ENCODE data around the gene LDLRAP1.

LDLRAP1 gene

GRCh38 chr1:25544243-25544764 is 898 bp downstream of the LDLRAP1 start:
- DNase-seq = no peak

GRCh38 chr1:25544819-25545218 is 1.4 kb downstream of the LDLRAP1 start:
- no peak for DNase-seq

DNA sequence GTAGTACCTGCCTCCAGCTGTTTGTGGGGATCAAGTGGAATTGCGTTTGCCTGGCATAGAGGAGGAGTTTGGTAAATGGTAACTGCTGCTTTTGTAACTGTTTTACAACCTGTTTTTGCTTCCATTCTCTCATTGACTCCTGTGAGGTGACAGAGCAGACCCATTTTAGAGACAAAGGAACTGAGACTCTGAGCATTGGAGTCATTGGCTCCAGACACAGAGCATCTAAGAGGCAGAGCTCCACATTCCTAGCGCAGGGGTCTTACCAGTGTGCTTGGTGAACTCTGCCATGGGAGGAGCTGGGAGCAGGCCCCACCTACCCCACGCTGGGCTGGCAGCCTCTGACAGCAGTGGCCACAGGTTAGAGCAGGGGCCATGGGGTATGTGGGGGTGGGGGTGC is 2.4 kb downstream of the LDLRAP1 start:
- no peak for DNase-seq

- no peak for DNase-seq
Observed at GRCh38 chr1:25546193-25546592, 2.8 kb downstream of the LDLRAP1 start.

DNA sequence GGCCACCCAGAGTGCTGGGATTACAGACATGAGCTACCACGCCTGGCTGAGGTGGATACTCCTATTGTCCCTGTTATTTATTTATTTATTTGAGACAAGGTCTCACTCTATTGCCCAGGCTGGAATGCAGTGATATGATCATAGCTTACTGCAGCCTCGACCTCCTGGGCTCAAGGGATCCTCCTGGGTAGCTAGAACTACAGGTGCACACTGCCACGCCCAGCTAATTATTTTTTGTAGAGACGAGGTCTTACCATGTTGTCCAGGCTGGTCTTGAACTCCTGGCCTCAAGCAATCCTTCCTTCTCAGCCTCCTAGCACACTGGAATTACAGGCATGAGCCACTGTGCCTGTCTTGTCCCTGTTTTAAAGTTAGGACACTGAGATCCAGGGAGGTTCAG is 5.2 kb downstream of the LDLRAP1 start:
- DNase-seq = no peak

GRCh38 chr1:25549273-25550154 is 6.1 kb downstream of the LDLRAP1 start:
- DNase-seq = peak; percentile 84

DNA sequence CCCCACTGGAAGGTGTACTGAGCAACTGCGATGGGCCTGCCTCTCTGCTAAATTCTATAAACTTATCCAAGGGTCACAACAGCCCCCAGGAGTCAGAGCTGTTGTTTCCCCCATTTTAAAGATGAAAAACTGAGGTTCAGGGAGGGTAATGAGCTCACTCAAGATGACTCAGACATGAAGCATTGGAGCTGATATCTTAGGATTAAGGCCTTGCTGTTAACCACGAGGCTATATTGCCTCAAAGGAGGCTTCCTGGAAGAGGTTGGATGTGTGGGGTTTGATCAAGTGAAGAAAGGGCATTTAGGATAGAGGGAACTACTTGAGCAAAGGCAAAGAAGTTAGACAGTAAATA is 6.7 kb downstream of the LDLRAP1 start:
- no peak for DNase-seq

- DNase-seq = no peak
Observed at GRCh38 chr1:25550683-25551310, 7.4 kb downstream of the LDLRAP1 start.

DNA sequence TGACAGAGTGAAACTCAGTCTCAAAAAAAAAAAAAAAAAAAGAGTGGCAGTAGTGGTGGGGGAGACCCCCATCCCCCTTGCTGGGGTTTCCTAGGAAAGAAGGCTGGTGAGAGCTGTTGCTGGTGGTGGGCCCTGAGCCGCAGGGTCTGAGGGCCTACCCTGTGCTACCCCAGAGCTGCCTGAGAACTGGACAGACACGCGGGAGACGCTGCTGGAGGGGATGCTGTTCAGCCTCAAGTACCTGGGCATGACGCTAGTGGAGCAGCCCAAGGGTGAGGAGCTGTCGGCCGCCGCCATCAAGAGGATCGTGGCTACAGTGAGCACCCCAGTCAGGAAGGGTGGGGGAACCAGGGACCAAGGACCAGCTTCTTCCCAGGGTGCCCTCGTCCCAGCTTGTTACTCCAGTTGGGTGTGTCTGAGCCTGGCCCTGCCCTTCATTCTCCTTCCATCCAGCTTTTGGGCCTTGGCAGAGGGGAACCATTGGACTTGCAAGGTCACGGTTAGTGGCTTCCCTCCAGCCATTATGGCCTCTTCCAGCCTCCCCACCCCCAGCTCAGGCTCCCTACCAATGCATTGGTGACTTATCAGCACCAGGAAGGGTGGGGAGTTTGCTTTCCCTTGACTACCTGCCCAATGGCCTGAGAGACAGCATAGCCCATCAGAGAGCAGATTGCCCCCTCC is 10.5 kb downstream of the LDLRAP1 start:
- no peak for DNase-seq

DNA sequence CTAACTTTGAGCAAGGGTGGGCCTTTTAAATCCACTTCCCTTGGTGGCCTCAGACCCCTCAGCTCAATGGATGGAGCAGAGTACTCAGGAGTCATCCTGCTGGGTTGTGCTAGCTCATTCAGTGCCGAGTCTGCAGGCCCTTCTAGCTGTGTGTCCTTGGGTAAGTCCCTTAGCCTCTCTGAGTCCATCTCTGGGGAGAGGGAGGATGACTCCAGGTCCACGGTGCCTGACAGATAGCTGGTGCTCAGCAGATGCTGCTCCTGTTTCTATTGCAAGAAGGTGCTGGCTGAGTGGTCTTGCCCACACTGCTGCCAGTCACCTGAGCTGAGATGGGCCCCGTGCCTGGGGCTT is 11.0 kb downstream of the LDLRAP1 start:
- DNase-seq = no peak

GRCh38 chr1:25554886-25555752 is 11.7 kb downstream of the LDLRAP1 start:
- no peak for DNase-seq

DNA sequence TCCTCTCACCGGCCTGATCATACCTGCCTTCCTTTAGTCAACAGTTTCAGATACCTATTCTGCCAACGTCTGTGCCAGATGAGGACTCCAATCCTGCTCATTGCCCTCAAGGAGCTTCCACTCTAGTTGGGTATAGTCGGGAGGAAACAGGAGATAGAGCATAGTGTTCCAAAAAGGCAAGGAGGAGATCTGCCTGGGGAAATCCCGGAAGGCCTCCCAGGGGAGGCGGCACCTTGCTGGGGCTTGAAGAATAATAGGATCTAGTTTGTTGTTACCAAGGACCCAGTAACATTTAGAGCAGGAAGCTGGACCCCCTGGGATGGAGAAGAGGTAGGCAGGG is 12.3 kb downstream of the LDLRAP1 start:
- DNase-seq = no peak

DNA sequence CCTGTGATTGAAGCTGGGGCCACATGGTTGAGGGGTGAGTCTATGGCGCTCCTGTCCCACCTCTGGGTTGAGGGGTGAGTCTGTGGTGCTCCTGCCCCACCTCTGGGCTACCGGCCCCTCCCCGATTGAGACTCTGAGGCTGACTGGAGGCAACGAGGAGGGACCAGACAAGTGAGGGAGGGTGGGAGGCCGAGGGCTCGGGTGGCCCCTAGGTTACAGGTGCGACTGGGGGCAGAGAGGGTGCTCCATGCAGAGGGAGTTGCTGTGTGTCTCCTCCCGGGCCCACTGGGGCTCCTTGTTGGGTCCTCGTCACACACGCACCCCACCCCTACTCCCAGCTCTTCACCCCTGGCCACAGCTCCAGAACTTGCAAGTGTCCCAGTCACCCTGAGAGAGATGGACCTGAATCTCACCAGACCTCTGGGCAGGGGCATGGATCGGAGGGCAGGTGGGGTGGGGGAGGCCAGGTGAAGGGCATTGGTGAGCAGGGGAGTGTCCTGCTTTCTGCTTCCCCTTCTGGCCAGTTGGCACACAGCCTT is 12.8 kb downstream of the LDLRAP1 start:
- DNase-seq = no peak

DNA sequence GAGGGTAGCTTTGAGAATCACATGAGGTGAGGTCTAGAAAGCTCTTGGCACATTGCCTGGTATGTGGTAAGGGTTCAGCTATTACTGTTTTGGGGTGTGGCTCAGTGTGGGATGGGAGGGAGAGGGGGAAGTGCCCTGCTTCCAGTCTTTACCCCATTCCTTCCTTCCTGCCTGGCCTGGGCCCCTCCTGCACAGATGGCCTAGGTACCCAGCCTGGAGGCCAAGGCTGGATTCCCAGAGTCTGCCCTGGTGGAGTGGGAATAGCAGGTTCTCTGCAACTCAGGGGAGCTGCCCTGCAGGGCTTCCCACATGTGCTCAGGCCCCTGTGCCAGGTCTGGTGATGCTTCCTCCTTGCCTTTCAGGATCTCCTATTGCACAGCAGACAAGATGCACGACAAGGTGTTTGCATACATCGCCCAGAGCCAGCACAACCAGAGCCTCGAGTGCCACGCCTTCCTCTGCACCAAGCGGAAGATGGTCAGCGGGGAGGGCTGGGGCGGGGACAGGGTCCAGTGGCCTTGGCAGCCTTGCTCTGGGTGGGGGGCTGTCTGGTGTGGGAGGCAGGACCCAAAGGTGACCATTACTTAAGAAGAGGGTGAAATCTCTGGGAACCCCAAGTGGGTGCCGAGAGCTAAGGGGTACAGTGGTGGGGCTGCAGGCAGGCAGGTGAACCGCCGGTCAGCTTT is 13.5 kb downstream of the LDLRAP1 start:
- DNase-seq = peak; percentile 58

- no peak for DNase-seq
Observed at GRCh38 chr1:25557543-25557942, 14.1 kb downstream of the LDLRAP1 start.

- DNase-seq = no peak
Observed at GRCh38 chr1:25559031-25559430, 15.6 kb downstream of the LDLRAP1 start.

DNA sequence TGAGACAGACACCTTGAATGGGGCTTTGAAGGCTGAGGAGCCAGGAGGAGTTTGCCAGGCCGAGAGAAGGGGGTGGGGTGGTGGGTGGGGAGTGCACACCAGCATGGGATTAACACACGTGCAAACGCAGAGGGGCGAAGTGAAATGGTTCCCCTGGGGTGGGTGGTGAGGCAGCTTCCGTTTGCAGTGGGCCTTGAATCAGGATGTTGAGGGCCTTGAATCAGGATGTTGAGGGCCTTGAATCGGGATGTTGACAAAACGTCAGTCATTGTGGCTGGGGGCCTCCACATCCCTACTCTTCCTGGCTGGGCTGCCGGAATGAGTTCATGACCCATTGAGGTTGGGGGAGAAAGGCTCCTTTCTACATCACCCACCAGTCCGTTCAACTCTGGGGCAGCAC is 16.6 kb downstream of the LDLRAP1 start:
- peak; percentile 60 for DNase-seq

DNA sequence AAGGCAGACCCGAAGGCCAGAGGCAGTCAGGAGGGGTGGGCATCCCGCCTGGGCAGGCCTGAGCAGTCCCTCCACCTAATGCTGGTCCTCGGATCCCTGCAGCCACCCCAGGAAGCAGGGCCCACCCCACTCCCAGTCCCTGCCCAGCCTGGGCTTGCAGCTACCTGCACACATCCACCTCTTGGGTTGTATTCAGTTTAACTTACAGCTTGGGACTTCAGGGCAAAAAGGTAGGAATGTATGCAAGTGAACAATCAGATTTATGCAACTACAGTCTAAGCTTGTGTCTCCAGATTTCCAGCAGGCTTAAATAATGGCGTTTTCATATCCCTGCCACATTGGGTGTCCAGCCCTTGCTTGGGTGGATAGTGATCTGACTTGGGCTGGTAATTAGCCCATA is 17.4 kb downstream of the LDLRAP1 start:
- no peak for DNase-seq

DNA sequence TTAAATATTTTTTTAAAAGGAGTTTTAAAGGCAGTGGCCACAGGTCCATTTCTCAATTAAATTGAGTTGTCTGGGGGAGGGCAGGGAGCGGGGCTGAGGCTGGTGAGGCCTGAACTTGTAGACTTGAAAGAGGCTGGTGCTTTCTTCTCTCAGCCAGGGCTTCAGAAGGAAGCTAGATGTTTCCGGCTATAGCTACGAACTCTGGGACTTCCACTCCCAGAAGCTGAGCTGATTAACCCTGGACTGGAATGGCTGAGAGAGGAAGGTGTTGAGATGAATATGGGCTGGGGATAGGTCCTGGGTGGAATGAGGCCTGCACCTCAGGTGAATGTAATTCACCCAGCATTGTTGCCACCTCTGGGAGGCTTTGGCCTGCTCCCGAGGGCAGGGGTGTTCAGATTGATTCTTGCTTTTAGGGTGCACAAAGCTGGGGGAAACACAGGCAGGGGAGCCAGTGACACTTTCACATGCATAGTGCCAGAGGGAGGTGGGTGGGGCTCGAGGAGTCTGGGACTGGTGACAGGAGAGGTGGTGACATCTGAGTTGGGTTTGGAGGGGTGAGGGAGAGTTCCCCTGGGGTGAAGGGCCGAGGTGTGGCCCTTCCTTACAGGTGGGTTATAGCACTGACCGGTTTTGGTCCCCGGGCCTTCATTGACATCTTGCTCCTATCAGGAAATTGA is 18.2 kb downstream of the LDLRAP1 start:
- no peak for DNase-seq

DNA sequence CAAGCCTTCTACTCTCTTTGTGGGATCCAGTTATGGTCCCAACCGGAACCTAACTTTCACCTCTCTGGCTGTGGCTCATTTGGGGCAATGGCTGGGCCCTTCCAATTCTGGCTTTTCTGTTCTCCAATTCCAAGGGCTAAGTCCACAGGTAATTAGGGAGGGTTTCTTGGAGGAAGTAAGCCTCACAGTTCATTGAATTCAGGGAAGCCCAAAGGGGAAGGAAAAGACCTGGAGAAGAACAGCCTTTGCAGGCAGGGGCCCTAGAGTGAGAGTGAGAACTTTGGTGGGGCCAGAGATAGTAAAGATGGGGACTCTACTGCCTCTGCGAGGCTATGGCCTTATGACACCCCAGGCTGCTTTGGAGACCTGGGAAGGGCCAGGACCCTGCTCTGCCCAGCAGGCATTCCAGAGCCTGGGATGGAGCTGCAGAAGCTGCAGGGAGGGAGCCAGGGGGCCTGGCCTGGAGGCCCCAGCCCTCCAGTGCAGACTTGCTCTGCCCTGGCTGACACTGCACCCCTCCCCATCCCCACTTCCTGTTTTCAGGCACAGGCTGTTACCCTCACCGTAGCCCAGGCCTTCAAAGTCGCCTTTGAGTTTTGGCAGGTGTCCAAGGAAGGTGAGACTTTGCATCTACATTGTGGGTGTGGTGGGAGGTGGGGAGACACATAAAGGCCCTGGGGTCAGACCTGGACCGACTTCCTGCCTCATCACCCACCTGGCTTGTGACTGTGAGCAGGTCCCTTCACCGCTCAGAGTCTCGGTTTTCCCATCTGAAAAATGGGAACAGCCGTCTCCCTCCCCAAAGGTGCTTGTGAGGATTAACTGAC is 18.9 kb downstream of the LDLRAP1 start:
- DNase-seq = peak; percentile 34

- no peak for DNase-seq
Observed at GRCh38 chr1:25562928-25563283, 19.5 kb downstream of the LDLRAP1 start.
